K562 (cell line): ENCODE measurements around the gene THYN1. TPM values are rescaled to one million over a fixed set of nuclear protein-coding genes. Genes with fewer than 3 reads are reported as not detected.

Experiments
- CEBPB ChIP-seq: fragments of 450-650 bp; IDR thresholded peaks from 2 replicates; pipeline ENCODE4 v1.6.1; 2016; ENCODE audit warnings: missing genetic modification characterization, missing compliant biosample characterization
- CEBPG ChIP-seq, 3 experiments: fragments of 200-800 bp in 1 of 3; sonication (Bioruptor generic) in 1 of 3; sonication (generic) in 1 of 3; formaldehyde crosslinking in 1 of 3; IDR thresholded peaks in 2 of 3; conservative IDR thresholded peaks in 1 of 3; 2 replicates each; pipeline versions ENCODE4 v1.6.1 to v1.8.0; 2016 to 2022; ENCODE audit warnings: missing compliant biosample characterization in 2 of 3, missing genetic modification characterization in 2 of 3, mild to moderate bottlenecking in 1 of 3, missing genetic modification reagents in 1 of 3
- ELK1 ChIP-seq: sonication (generic); formaldehyde crosslinking; IDR thresholded peaks from 2 replicates; pipeline ENCODE4 v1.8.1; 2022; ENCODE audit warnings: missing genetic modification reagents
- FIP1L1 ChIP-seq: fragments of 200-400 bp; formaldehyde crosslinking; IDR thresholded peaks from 2 replicates; pipeline ENCODE4 v1.6.1; 2018; ENCODE audit warnings: mild to moderate bottlenecking, low read depth, low read length; ENCODE audit not compliant: poor library complexity, severe bottlenecking
- KDM5B ChIP-seq: fragments of 200-600 bp; sonication (generic); IDR thresholded peaks from 2 replicates; pipeline ENCODE4 v1.6.1; 2012; ENCODE audit warnings: low read depth, mild to moderate bottlenecking, moderate library complexity, low read length, control low read depth, inconsistent platforms; ENCODE audit not compliant: insufficient replicate concordance
- LCOR ChIP-seq: sonication (generic); formaldehyde crosslinking; IDR thresholded peaks from 2 replicates; pipeline ENCODE4 v1.8.0; 2022; ENCODE audit warnings: mild to moderate bottlenecking, missing genetic modification reagents
- MCM7 ChIP-seq, 2 experiments: fragments of 450-650 bp; IDR thresholded peaks; 2 replicates each; pipeline ENCODE4 v1.6.1; 2016 to 2018
- MLLT1 ChIP-seq, 2 experiments: fragments of 450-650 bp; IDR thresholded peaks; 2 replicates each; pipeline ENCODE4 v1.6.1; 2016
- MTA3 ChIP-seq: fragments of 450-650 bp; formaldehyde crosslinking; IDR thresholded peaks from 2 replicates; pipeline ENCODE4 v1.6.1; 2017; ENCODE audit warnings: mild to moderate bottlenecking, borderline replicate concordance
- NEUROD1 ChIP-seq: fragments of 150-350 bp; IDR thresholded peaks from 2 replicates; pipeline ENCODE4 v1.6.1; 2014; ENCODE audit warnings: borderline replicate concordance, low read length, low read depth; ENCODE audit not compliant: partially characterized antibody
- NKRF ChIP-seq: fragments of 450-650 bp; IDR thresholded peaks from 2 replicates; pipeline ENCODE4 v1.6.1; 2016; ENCODE audit warnings: borderline replicate concordance
- ZKSCAN1 ChIP-seq: fragments of 150-350 bp; IDR thresholded peaks from 2 replicates; pipeline ENCODE4 v1.6.1; 2016; ENCODE audit warnings: low read depth, low read length
- ZNF311 ChIP-seq: fragments of 250-450 bp; sonication (Bioruptor Pico); IDR thresholded peaks from 2 replicates; pipeline ENCODE4 v1.4.0; 2020; ENCODE audit warnings: mild to moderate bottlenecking, moderate library complexity
- ZNF431 ChIP-seq: sonication (generic); formaldehyde crosslinking; IDR thresholded peaks from 2 replicates; pipeline ENCODE4 v1.8.0; 2022; ENCODE audit warnings: mild to moderate bottlenecking, missing genetic modification reagents
- ZNF518B ChIP-seq: fragments of 250-450 bp; sonication (Bioruptor Pico); IDR thresholded peaks from 2 replicates; pipeline ENCODE4 v1.5.0; 2021; ENCODE audit warnings: mild to moderate bottlenecking, moderate library complexity
- ZNF696 ChIP-seq: fragments of 250-450 bp; sonication (Bioruptor Pico); conservative IDR thresholded peaks from 2 replicates; pipeline ENCODE4 v1.4.0; 2020; ENCODE audit warnings: mild to moderate bottlenecking, moderate library complexity
- polyA plus RNA-seq, 8 experiments: library from polyadenylated mRNA; depleted of rRNA in 4 of 8; stranded (reverse) in 5 of 8; unstranded in 3 of 8; fragments of >200 nt; fragmentation: Nextera tagmentation in 2 of 8; fragmentation: Illumina TruSeq in 1 of 8; extraction: Ambion mirVana in 2 of 8; extraction: Trizol in 1 of 8; gene quantifications; 2 replicates each; pipeline versions ENCODE4 v1.2.1 to v1.2.3, GENCODE V29; 2011 to 2014; ENCODE audit warnings: inconsistent platforms in 1 of 8, missing spikeins in 1 of 8
- total RNA-seq, 7 experiments: library from RNA; depleted of rRNA in 6 of 7; stranded (reverse); fragments of >200 nt in 6 of 7; fragmentation: Illumina TruSeq in 2 of 7; extraction: Trizol in 2 of 7; gene quantifications; 2 replicates each; pipeline versions ENCODE4 v1.2.1 to v1.2.3, GENCODE V29; 2011 to 2021; ENCODE audit warnings: low replicate concordance in 1 of 7

The THYN1 gene
- total and polyA plus RNA-seq, 9 of the 15 experiments (the other 6 are each of a cell fraction or from before 2014, with no cell fraction given): 54.9 to 279 (median 104) TPM

- no peak for TF ChIP-seq ZNF518B (CRISPR knock-in tag)
- TF ChIP-seq MLLT1 (IDR thresholded peaks at IDR 0.05): no peak
- no peak for TF ChIP-seq ZNF431
- 0 out of 2 replicates have a peak, but pooled peaks have one; percentile 55 for TF ChIP-seq LCOR (CRISPR knock-in tag)
- TF ChIP-seq FIP1L1: no peak
- TF ChIP-seq NKRF: peak; percentile 38; the same call in 1 of the 2 replicates
- TF ChIP-seq ELK1: no peak
- no peak for TF ChIP-seq NEUROD1
- no peak for TF ChIP-seq KDM5B
- TF ChIP-seq MTA3: no peak
- no peak for TF ChIP-seq ZNF311 (CRISPR knock-in tag)
- no peak for TF ChIP-seq MCM7 (IDR thresholded peaks at IDR 0.05)
- no peak for TF ChIP-seq ZKSCAN1
- no peak for TF ChIP-seq ZNF696 (CRISPR knock-in tag)
- no peak for TF ChIP-seq CEBPG (CRISPR knock-in tag; IDR thresholded peaks at IDR 0.05)
- peak in 1 of 2 experiments; percentile 9; a peak in 1 of 4 replicates for TF ChIP-seq CEBPG (tag; conservative IDR thresholded peaks at IDR 0.05 in 1 of 2, IDR thresholded peaks at IDR 0.05 in 1 of 2)
- peak; percentile 35; the same call in 1 of the 2 replicates for TF ChIP-seq CEBPB (tag)
These were observed 585 bp downstream of the THYN1 start (continued) for GRCh38 chr11:134252346-134253187.
